Left ventricle myocardium inferior (tissue), 1 donor: Measurements from ENCODE around the gene CDH6. TPM values are rescaled to one million over a fixed set of nuclear protein-coding genes. Genes with fewer than 3 reads are reported as not detected.

ENCODE experiments used
- DNase-seq: peaks from one replicate; pipeline ENCODE4 v3.0.0-alpha.2; 2020
- H3K27ac ChIP-seq: fragments of 200-600 bp; replicated peaks from 2 replicates; pipeline ENCODE4 v1.8.0; 2021
- H3K27me3 ChIP-seq: fragments of 200-600 bp; 2 replicates; pipeline ENCODE4 v1.8.0; 2021; ENCODE audit warnings: low read depth
- H3K36me3 ChIP-seq: fragments of 200-600 bp; 2 replicates; pipeline ENCODE4 v1.8.0; 2021
- H3K4me1 ChIP-seq: fragments of 200-600 bp; 2 replicates; pipeline ENCODE4 v1.8.0; 2021
- H3K4me3 ChIP-seq: fragments of 200-600 bp; 2 replicates; pipeline ENCODE4 v1.8.0; 2021; ENCODE audit warnings: mild to moderate bottlenecking, moderate library complexity
- H3K9me3 ChIP-seq: fragments of 200-600 bp; replicated peaks from 2 replicates; pipeline ENCODE4 v1.8.0; 2021
- CTCF ChIP-seq: fragments of 200-600 bp; IDR thresholded peaks from 2 replicates; pipeline ENCODE4 v1.8.0; 2021; ENCODE audit warnings: antibody characterized with exemption, mild to moderate bottlenecking, borderline replicate concordance
- intact Hi-C: fragments of 100-400 bp; cut with micrococcal nuclease; formaldehyde crosslinking; loops from one replicate; pipeline ENCODE4 v1.11.0; 2022
- total RNA-seq: library from RNA; stranded (reverse); fragmentation: NEBNext Ultra II Directional; extraction: Animal tissue kit (Norgen Biotek cat#: 25700); gene quantifications from one replicate; pipeline ENCODE4 v1.2.1, GENCODE V29; 2021
- donor health status: DM: no; HTN: yes; CAD: no; lungs with severe emphysema.

CDH6 gene
- total RNA-seq, 1 donor from 2014 or later: 2.8 TPM

GRCh38 chr5:31238497-31238896 is 45.0 kb downstream of the CDH6 start:
- TF ChIP-seq CTCF: no peak
- Histone ChIP-seq H3K36me3 (no peaks in the 10 kb centered on the region), H3K4me3 (no peak overlapping the region), H3K9me3 (no peaks in the 10 kb centered on the region), H3K27ac (no peak overlapping the region), H3K27me3 (no peaks in the 10 kb centered on the region), H3K4me1 (no peaks in the 10 kb centered on the region)
- DNase-seq: no peak
- intact Hi-C loops: no loop called here

GRCh38 chr5:31244921-31245320 is 51.4 kb downstream of the CDH6 start:
- no peak for TF ChIP-seq CTCF
- no peak overlapping the region for H3K4me3 ChIP-seq

GRCh38 chr5:31247381-31247780 is 53.9 kb downstream of the CDH6 start:
- no peak for DNase-seq
- Histone ChIP-seq H3K9me3 (no peaks in the 10 kb centered on the region), H3K4me1 (no peaks in the 10 kb centered on the region), H3K27ac (no peak overlapping the region), H3K36me3 (no peaks in the 10 kb centered on the region), H3K4me3 (no peak overlapping the region), H3K27me3 (no peaks in the 10 kb centered on the region)
- intact Hi-C loops: no loop called here
- no peak for TF ChIP-seq CTCF

More at GRCh38 chr5:31244921-31245320, 51.4 kb downstream of the CDH6 start:
- intact Hi-C loops: no loop called here
- Histone ChIP-seq H3K27me3 (no peaks in the 10 kb centered on the region), H3K4me1 (no peaks in the 10 kb centered on the region), H3K27ac (no peak overlapping the region), H3K9me3 (no peaks in the 10 kb centered on the region), H3K36me3 (no peaks in the 10 kb centered on the region)
- no peak for DNase-seq

GRCh38 chr5:31250201-31250600 is 56.7 kb downstream of the CDH6 start:
- no peak overlapping the region for H3K4me3 ChIP-seq
- no peak overlapping the region for H3K27ac ChIP-seq
- DNase-seq: no peak
- TF ChIP-seq CTCF: no peak
- no peaks in the 10 kb centered on the region for H3K4me1 ChIP-seq
- intact Hi-C loops: no loop called here
- no peaks in the 10 kb centered on the region for H3K9me3 ChIP-seq
- H3K36me3 ChIP-seq: no peaks in the 10 kb centered on the region
- H3K27me3 ChIP-seq: no peaks in the 10 kb centered on the region

GRCh38 chr5:31251032-31251431 is 57.5 kb downstream of the CDH6 start:
- no peak for TF ChIP-seq CTCF
- no peak overlapping the region for H3K27ac ChIP-seq
- H3K4me1 ChIP-seq: no peaks in the 10 kb centered on the region
- no peaks in the 10 kb centered on the region for H3K36me3 ChIP-seq
- no peak overlapping the region for H3K4me3 ChIP-seq
- no peaks in the 10 kb centered on the region for H3K9me3 ChIP-seq
- H3K27me3 ChIP-seq: no peaks in the 10 kb centered on the region
- no peak for DNase-seq
- intact Hi-C loops: no loop called here

GRCh38 chr5:31255041-31255440 is 61.6 kb downstream of the CDH6 start:
- no peaks in the 10 kb centered on the region for H3K36me3 ChIP-seq
- H3K27me3 ChIP-seq: no peaks in the 10 kb centered on the region
- no peak for DNase-seq
- H3K4me1 ChIP-seq: no peaks in the 10 kb centered on the region
- TF ChIP-seq CTCF: no peak
- no peak overlapping the region for H3K4me3 ChIP-seq
- intact Hi-C loops: no loop called here
- H3K9me3 ChIP-seq: no peaks in the 10 kb centered on the region
- no peak overlapping the region for H3K27ac ChIP-seq
